GM12878 (cell line): Measurements from ENCODE around the gene B4GALT1. TPM values are rescaled to one million over a fixed set of nuclear protein-coding genes. Genes with fewer than 3 reads are reported as not detected.
A peak's percentile ranks its signal among the peaks of the same experiment; 100 is the strongest.

Experiments used
- BHLHE40 ChIP-seq, 2 experiments: fragments of 450-650 bp in 1 of 2; IDR thresholded peaks; 2 replicates each; pipeline ENCODE4 v1.6.1; 2011 to 2017; ENCODE audit warnings: low read depth in 2 of 2, borderline replicate concordance in 1 of 2, improper control_type of control experiment in 1 of 2, low read length in 1 of 2, mild to moderate bottlenecking in 1 of 2
- CBX3 ChIP-seq: fragments of 200-600 bp; sonication (generic); IDR thresholded peaks from 2 replicates; pipeline ENCODE4 v1.6.1; 2016; ENCODE audit warnings: low read depth, borderline replicate concordance
- CREM ChIP-seq: IDR thresholded peaks from 2 replicates; pipeline ENCODE4 v1.6.1; 2014; ENCODE audit warnings: antibody characterized with exemption, low read depth
- DPF2 ChIP-seq: fragments of 450-650 bp; IDR thresholded peaks from 2 replicates; pipeline ENCODE4 v1.6.1; 2017; ENCODE audit warnings: mild to moderate bottlenecking
- EED ChIP-seq: sonication (generic); IDR thresholded peaks from 2 replicates; pipeline ENCODE4 v1.6.1; 2016; ENCODE audit warnings: antibody characterized with exemption, low read depth
- EGR1 ChIP-seq, 2 experiments: IDR thresholded peaks; 1 replicate in 1 of 2; 2 replicates in 1 of 2; pipeline ENCODE4 v1.6.1; 2011 to 2012; ENCODE audit warnings: low read depth in 2 of 2, low read length in 2 of 2, borderline replicate concordance in 1 of 2, mild to moderate bottlenecking in 1 of 2, moderate library complexity in 1 of 2
- HDGF ChIP-seq: fragments of 450-650 bp; IDR thresholded peaks from 2 replicates; pipeline ENCODE4 v1.6.1; 2016; ENCODE audit warnings: antibody characterized with exemption
- IKZF1 ChIP-seq: fragments of 450-650 bp; conservative IDR thresholded peaks from 2 replicates; pipeline ENCODE4 v1.6.1; 2017; ENCODE audit warnings: antibody characterized with exemption, mild to moderate bottlenecking
- MTA3 ChIP-seq: IDR thresholded peaks from 2 replicates; pipeline ENCODE4 v1.6.1; 2012; ENCODE audit warnings: low read length, inconsistent platforms, borderline replicate concordance
- PAX5 ChIP-seq: IDR thresholded peaks from 2 replicates; pipeline ENCODE4 v1.6.1; 2011; ENCODE audit warnings: low read depth, low read length, borderline replicate concordance
- RUNX3 ChIP-seq: IDR thresholded peaks from 2 replicates; pipeline ENCODE4 v1.6.1; 2012; ENCODE audit warnings: low read length, inconsistent platforms
- SPI1 ChIP-seq: IDR thresholded peaks from 2 replicates; pipeline ENCODE4 v1.6.1; 2011; ENCODE audit warnings: low read depth, mild to moderate bottlenecking, low read length, moderate library complexity, borderline replicate concordance; ENCODE audit not compliant: insufficient read depth
- TCF12 ChIP-seq: IDR thresholded peaks from 2 replicates; pipeline ENCODE4 v1.6.1; 2011; ENCODE audit warnings: low read depth, mild to moderate bottlenecking, low read length
- TCF3 ChIP-seq: IDR thresholded peaks from 2 replicates; pipeline ENCODE4 v1.6.1; 2012; ENCODE audit warnings: low read depth, mild to moderate bottlenecking, low read length, borderline replicate concordance; ENCODE audit not compliant: insufficient read depth
- ZNF384 ChIP-seq: IDR thresholded peaks from 2 replicates; pipeline ENCODE4 v1.6.1; 2012; ENCODE audit warnings: low read depth, mild to moderate bottlenecking, low read length, improper control_type of control experiment, borderline replicate concordance
- polyA plus RNA-seq, 11 experiments: library from polyadenylated mRNA; depleted of rRNA in 4 of 11; unstranded in 6 of 11; stranded (reverse) in 5 of 11; fragments of >200 nt; fragmentation: Nextera tagmentation in 4 of 11; fragmentation: Illumina TruSeq in 1 of 11; extraction: Ambion mirVana in 4 of 11; extraction: Trizol in 1 of 11; gene quantifications; 1 replicate in 1 of 11; 2 replicates in 10 of 11; pipeline versions ENCODE4 v1.2.1 to v1.2.3, GENCODE V29; 2011 to 2016; ENCODE audit warnings: inconsistent platforms in 2 of 11, missing spikeins in 2 of 11, low read depth in 1 of 11
- total RNA-seq, 4 experiments: library from RNA; depleted of rRNA in 3 of 4; stranded (reverse); fragments of >200 nt in 3 of 4; fragmentation: Illumina TruSeq in 1 of 4; extraction: Trizol in 1 of 4; gene quantifications; 2 replicates each; pipeline versions ENCODE4 v1.2.1 to v1.2.3, GENCODE V29; 2013 to 2021
- TF ChIP-seq, protein P1 (sequence below): fragments of 450-650 bp; formaldehyde crosslinking; IDR thresholded peaks from 2 replicates; pipeline ENCODE4 v1.5.0; 2022; ENCODE audit warnings: mild to moderate bottlenecking, missing genetic modification characterization
- TF ChIP-seq, protein P2 (sequence below): fragments of 450-650 bp; IDR thresholded peaks from 2 replicates; pipeline ENCODE4 v1.6.1; 2017; ENCODE audit warnings: mild to moderate bottlenecking
- TF ChIP-seq, protein P3 (sequence below): IDR thresholded peaks from 2 replicates; pipeline ENCODE4 v1.6.1; 2012; ENCODE audit warnings: low read depth, low read length, improper control_type of control experiment

B4GALT1 gene
- total and polyA plus RNA-seq, 10 of the 15 experiments (the other 5 are each of a cell fraction or from before 2014, with no cell fraction given), result 12.7 to 79.0 (median 41.0) TPM

DNA sequence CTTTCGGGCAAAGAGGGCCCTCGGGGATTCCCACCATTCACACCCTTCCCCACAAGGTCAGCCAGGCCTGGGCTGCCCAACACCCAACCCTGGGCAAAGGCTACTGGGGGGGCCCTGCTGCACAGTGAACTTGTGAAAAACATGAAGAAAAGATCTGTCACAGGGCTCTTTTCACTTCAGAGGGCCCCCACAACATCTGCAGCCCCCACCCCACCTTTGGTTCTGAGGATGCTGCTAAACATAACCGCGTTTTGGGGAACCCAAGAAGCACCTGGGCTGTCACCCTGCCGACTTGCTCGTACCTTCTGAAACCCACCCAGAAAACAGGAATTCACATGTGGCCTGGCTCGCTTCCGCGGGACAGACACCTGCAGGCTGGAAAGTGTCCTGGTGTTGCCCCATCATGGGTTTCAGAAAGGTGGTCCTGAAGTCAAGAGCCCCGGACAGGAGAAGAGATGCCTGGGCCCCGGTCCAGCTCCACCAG, 29.3 kb downstream of the B4GALT1 start (continued):
- TF ChIP-seq, protein P1, sequence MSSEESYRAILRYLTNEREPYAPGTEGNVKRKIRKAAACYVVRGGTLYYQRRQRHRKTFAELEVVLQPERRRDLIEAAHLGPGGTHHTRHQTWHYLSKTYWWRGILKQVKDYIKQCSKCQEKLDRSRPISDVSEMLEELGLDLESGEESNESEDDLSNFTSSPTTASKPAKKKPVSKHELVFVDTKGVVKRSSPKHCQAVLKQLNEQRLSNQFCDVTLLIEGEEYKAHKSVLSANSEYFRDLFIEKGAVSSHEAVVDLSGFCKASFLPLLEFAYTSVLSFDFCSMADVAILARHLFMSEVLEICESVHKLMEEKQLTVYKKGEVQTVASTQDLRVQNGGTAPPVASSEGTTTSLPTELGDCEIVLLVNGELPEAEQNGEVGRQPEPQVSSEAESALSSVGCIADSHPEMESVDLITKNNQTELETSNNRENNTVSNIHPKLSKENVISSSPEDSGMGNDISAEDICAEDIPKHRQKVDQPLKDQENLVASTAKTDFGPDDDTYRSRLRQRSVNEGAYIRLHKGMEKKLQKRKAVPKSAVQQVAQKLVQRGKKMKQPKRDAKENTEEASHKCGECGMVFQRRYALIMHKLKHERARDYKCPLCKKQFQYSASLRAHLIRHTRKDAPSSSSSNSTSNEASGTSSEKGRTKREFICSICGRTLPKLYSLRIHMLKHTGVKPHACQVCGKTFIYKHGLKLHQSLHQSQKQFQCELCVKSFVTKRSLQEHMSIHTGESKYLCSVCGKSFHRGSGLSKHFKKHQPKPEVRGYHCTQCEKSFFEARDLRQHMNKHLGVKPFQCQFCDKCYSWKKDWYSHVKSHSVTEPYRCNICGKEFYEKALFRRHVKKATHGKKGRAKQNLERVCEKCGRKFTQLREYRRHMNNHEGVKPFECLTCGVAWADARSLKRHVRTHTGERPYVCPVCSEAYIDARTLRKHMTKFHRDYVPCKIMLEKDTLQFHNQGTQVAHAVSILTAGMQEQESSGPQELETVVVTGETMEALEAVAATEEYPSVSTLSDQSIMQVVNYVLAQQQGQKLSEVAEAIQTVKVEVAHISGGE (CRISPR knock-in tag), result no peak
- TF ChIP-seq MTA3 (no peak), RUNX3 (no peak), PAX5 (no peak), BHLHE40 (IDR thresholded peaks at IDR 0.05; ENCODE audit: borderline replicate concordance in 1 of 2, low read depth in 2 of 2, low read length in 1 of 2) (peak in 1 of 2 experiments; percentile 15; a peak in 1 of 4 replicates), IKZF1 (0 out of 2 replicates have a peak, but pooled peaks have one; percentile 41), EGR1 (IDR thresholded peaks at IDR 0.05; ENCODE audit: borderline replicate concordance in 1 of 2, low read depth in 2 of 2, low read length in 2 of 2) (no peak), TCF3 (peak; percentile 69; the same call in 1 of the 2 replicates), HDGF (no peak), TCF12 (peak; percentile 73; the same call in 1 of the 2 replicates), ZNF384 (no peak), CBX3 (no peak), DPF2 (0 out of 2 replicates have a peak, but pooled peaks have one; percentile 18), CREM (no peak), EED (peak; percentile 25; the same call in 1 of the 2 replicates), SPI1 (peak; percentile 30; the same call in 1 of the 2 replicates)
- TF ChIP-seq, protein P2, sequence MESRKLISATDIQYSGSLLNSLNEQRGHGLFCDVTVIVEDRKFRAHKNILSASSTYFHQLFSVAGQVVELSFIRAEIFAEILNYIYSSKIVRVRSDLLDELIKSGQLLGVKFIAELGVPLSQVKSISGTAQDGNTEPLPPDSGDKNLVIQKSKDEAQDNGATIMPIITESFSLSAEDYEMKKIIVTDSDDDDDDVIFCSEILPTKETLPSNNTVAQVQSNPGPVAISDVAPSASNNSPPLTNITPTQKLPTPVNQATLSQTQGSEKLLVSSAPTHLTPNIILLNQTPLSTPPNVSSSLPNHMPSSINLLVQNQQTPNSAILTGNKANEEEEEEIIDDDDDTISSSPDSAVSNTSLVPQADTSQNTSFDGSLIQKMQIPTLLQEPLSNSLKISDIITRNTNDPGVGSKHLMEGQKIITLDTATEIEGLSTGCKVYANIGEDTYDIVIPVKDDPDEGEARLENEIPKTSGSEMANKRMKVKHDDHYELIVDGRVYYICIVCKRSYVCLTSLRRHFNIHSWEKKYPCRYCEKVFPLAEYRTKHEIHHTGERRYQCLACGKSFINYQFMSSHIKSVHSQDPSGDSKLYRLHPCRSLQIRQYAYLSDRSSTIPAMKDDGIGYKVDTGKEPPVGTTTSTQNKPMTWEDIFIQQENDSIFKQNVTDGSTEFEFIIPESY, result no peak
- TF ChIP-seq, protein P3, sequence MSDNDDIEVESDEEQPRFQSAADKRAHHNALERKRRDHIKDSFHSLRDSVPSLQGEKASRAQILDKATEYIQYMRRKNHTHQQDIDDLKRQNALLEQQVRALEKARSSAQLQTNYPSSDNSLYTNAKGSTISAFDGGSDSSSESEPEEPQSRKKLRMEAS, result no peak
